ENCODE results near the gene PROCA1. TPM values are rescaled to one million over a fixed set of nuclear protein-coding genes. Genes with fewer than 3 reads are reported as not detected.
"Not testable (repeated sequence)": the region's sequence is repeated elsewhere in the genome, so short reads cannot be mapped to it uniquely, and the experiment has no call there.

Gene PROCA1
- total and polyA plus RNA-seq, 9 donors, result 0.80 to 5.5 (median 3.1) TPM

DNA sequence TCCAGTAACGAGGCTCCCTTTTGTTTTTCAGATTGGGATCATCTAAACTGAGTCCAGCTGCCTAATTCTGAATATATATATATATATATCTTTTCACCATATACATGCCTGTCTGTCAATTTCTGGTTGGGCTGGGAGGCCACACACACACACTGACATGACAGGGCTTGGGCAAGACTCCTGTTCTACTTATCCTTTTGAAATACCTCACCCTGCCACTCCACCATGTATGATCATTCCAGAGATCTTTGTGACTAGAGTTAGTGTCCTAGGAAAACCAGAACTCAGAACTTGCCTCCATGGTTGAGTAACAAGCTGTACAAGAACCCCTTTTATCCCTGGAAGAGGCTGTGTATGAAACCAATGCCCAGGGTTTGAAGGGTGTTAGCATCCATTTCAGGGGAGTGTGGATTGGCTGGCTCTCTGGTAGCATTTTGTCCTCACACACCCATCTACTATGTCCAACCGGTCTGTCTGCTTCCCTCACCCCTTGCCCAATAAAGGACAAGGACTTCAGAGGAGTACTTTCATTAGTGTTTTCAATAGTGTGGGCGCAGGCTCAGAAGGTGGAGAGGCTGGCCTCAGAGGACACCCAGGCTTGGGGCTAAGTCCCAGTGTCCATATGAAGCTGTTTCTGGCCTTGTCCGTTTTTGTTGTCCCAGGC is 12.3 kb upstream of the PROCA1 start:
- H3K9me3 ChIP-seq (replicated peaks; ENCODE audit: control insufficient read depth, low read depth, low read length), result not testable (repeated sequence)
- peaks cover 62% of the 10 kb centered on the region for H3K4me1 ChIP-seq (ENCODE audit: control insufficient read depth, insufficient read depth, low read length)
- WGBS (ENCODE audit: insufficient coverage), result 94% methylated on average over 2 of the region's 4 CpGs

DNA sequence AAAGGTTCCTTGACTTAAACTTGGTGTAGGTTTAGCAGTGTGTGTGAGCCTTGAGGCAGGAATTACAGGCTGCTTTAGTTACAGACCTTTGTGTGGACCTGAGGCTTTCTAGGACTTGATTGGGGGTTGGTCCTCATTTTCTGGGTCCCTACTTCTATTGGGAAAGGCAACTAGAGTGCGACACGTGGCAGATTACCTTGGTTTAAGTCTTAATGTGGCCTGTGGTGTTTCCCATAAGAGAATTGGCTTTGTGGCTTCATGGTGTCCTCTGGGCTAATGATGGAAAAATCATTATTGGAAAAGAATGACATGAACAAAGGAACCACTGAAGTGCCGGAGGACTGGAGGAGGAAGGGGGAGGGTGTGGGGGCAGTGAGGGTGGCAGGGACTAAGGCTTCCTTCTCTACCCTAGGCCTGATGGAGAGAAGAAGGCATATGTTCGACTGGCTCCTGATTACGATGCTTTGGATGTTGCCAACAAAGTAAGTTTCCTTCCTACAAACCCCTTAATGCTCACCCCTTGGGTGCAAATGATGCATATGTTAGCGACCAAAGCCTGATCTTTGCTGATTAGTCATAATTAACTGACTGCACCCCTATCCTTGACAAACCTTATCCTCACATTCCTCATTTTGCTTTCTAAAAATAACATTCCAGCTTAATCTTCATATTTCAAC is 11.6 kb upstream of the PROCA1 start:
- Histone ChIP-seq H3K27ac (ENCODE audit: low read length) (no peak overlapping the region), H3K36me3 (ENCODE audit: control insufficient read depth, insufficient read depth, low read length) (peaks cover 41% of the 10 kb centered on the region), H3K9me3 (replicated peaks; ENCODE audit: control insufficient read depth, low read depth, low read length) (no peaks in the 10 kb centered on the region), H3K4me1 (ENCODE audit: control insufficient read depth, insufficient read depth, low read length) (peaks cover 68% of the 10 kb centered on the region), H3K4me3 (ENCODE audit: low read length) (no peak overlapping the region), H3K27me3 (ENCODE audit: control insufficient read depth, insufficient read depth, low read length) (no peaks in the 10 kb centered on the region)
- no peak for DNase-seq
- WGBS (ENCODE audit: insufficient coverage), result 73% methylated on average over 2 of the region's 6 CpGs

More for the DNA sequence above, 12.3 kb upstream of the PROCA1 start:
- H3K4me3 ChIP-seq (ENCODE audit: low read length); H3K27me3 ChIP-seq (ENCODE audit: control insufficient read depth, insufficient read depth, low read length); DNase-seq: not testable (repeated sequence)
- Histone ChIP-seq H3K36me3 (ENCODE audit: control insufficient read depth, insufficient read depth, low read length) (peaks cover 41% of the 10 kb centered on the region), H3K27ac (ENCODE audit: low read length) (peak overlapping the region; percentile 52)

DNA sequence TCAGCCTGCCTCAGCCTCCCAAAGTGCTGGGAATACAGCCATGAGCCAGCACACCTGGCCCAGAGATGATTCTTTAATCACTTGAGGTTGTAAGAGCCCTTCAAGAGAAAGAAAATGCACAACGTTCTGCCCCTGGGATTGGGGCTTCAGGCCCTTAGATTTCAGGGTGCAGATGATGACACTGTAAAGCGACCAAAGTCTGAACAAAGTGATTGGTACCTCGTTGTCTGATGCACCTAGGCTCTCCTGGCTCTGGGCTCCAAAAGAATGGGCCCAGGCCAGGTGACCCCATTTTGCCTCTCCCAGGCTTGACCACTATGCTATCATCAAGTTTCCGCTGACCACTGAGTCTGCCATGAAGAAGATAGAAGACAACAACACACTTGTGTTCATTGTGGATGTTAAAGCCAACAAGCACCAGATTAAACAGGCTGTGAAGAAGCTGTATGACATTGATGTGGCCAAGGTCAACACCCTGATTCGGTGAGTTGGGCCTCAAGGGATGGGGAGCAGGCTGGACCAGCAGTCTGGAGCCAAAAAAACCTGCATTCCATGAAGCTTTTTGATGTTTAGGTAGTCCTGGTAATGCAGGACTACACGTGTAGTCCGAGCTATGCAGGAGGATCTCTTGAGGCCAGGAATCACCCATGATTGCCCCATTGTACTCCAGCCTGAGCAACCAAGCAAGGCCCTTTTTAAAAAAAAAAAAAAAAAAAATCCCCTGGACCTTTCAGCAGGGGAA is 10.9 kb upstream of the PROCA1 start:
- Histone ChIP-seq H3K9me3 (replicated peaks; ENCODE audit: control insufficient read depth, low read depth, low read length) (no peaks in the 10 kb centered on the region), H3K36me3 (ENCODE audit: control insufficient read depth, insufficient read depth, low read length) (peaks cover 41% of the 10 kb centered on the region), H3K27me3 (ENCODE audit: control insufficient read depth, insufficient read depth, low read length) (no peaks in the 10 kb centered on the region), H3K4me1 (ENCODE audit: control insufficient read depth, insufficient read depth, low read length) (peaks cover 68% of the 10 kb centered on the region), H3K27ac (ENCODE audit: low read length) (no peak overlapping the region), H3K4me3 (ENCODE audit: low read length) (no peak overlapping the region)
- WGBS (ENCODE audit: insufficient coverage), result 87% methylated on average over 4 of the region's 7 CpGs
- DNase-seq, result no peak

DNA sequence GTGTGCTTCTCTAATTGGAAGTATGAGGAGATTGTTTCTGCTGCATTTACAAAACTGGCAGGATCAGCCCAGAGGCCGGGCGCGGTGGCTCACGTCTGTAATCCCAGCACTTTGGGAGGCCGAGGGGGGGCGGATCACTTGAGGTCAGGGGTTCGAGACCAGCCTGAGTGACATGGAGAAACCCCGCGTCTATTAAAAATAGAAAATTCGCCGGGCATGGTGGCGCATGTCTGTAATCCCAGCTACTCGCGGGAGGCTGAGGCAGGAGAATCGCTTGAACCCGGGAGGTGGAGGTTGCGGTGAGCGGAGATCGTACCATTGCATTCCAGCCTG is 9.3 kb upstream of the PROCA1 start:
- peak overlapping the region; percentile 5 for H3K27ac ChIP-seq (ENCODE audit: low read length)
- 22% methylated on average over 14 of the region's 19 CpGs for WGBS (ENCODE audit: insufficient coverage)
- not testable (repeated sequence) for DNase-seq; H3K27me3 ChIP-seq (ENCODE audit: control insufficient read depth, insufficient read depth, low read length); H3K9me3 ChIP-seq (replicated peaks; ENCODE audit: control insufficient read depth, low read depth, low read length)
- H3K36me3 ChIP-seq (ENCODE audit: control insufficient read depth, insufficient read depth, low read length), result peaks cover 41% of the 10 kb centered on the region
- peak overlapping the region; percentile 91 for H3K4me3 ChIP-seq (ENCODE audit: low read length)
- peaks cover 67% of the 10 kb centered on the region for H3K4me1 ChIP-seq (ENCODE audit: control insufficient read depth, insufficient read depth, low read length)

DNA sequence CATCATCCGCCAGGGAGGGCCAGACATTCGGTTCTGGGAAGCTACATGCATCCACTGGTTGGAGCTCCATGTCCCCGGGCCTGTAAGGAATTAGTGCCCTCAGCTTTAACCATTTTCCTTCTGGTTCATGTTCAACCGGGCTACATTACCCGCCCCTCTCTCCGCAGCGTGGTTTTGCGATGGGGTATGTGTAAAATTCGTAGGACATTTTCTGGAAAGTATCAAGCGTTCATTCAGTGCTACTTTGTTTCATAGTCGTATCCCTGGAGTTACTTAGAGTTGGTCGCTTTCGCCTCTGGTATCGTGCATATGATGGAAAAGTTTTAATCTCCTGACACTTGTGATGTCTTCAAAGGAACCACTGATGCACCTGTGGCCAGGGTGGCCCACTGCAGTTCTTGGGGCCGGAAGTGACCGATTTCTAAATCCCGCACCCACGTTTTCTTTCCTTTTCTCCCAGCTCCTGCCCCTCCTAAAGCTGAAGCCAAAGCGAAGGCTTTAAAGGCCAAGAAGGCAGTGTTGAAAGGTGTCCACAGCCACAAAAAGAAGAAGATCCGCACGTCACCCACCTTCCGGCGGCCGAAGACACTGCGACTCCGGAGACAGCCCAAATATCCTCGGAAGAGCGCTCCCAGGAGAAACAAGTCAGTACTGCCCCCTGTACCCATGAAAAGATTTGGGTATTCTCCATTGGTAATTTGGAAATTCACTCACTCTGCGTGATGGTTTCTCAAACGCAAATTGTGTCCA is 8.7 kb upstream of the PROCA1 start:
- Histone ChIP-seq H3K27me3 (ENCODE audit: control insufficient read depth, insufficient read depth, low read length) (no peaks in the 10 kb centered on the region), H3K4me1 (ENCODE audit: control insufficient read depth, insufficient read depth, low read length) (peaks cover 69% of the 10 kb centered on the region), H3K27ac (ENCODE audit: low read length) (peak overlapping the region; percentile 98), H3K9me3 (replicated peaks; ENCODE audit: control insufficient read depth, low read depth, low read length) (no peaks in the 10 kb centered on the region), H3K4me3 (ENCODE audit: low read length) (peak overlapping the region; percentile 91), H3K36me3 (ENCODE audit: control insufficient read depth, insufficient read depth, low read length) (peaks cover 46% of the 10 kb centered on the region)
- 3% methylated on average over 10 of the region's 30 CpGs for WGBS (ENCODE audit: insufficient coverage)
- DNase-seq, result no peak

DNA sequence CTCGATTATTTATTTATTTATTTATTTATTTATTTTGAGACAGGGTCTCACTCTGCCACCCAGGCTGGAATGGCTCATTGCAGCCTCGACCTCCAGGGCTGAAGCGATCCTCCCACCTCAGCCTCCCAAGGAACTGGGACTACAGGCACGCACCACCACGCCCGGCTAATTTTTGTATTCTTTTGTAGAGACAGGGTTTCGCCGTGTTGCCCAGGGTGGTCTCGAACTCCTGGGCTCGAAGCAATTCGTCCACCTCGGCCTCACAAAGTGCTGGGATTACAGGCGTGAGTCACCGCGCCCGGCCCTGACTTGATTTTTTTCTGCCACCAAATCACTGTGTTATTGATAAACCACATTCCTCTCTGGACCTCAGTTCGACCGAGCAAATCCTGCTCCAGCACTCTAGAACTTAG is 7.3 kb upstream of the PROCA1 start:
- peaks cover 58% of the 10 kb centered on the region for H3K4me1 ChIP-seq (ENCODE audit: control insufficient read depth, insufficient read depth, low read length)
- H3K9me3 ChIP-seq (replicated peaks; ENCODE audit: control insufficient read depth, low read depth, low read length), result no peaks in the 10 kb centered on the region
- H3K4me3 ChIP-seq (ENCODE audit: low read length), result peak overlapping the region; percentile 91
- H3K27ac ChIP-seq (ENCODE audit: low read length), result peak overlapping the region; percentile 98
- WGBS (ENCODE audit: insufficient coverage), result 29% methylated on average over 13 of the region's 18 CpGs
- H3K27me3 ChIP-seq (ENCODE audit: control insufficient read depth, insufficient read depth, low read length), result no peaks in the 10 kb centered on the region
- peaks cover 51% of the 10 kb centered on the region for H3K36me3 ChIP-seq (ENCODE audit: control insufficient read depth, insufficient read depth, low read length)
- DNase-seq, result no peak

DNA sequence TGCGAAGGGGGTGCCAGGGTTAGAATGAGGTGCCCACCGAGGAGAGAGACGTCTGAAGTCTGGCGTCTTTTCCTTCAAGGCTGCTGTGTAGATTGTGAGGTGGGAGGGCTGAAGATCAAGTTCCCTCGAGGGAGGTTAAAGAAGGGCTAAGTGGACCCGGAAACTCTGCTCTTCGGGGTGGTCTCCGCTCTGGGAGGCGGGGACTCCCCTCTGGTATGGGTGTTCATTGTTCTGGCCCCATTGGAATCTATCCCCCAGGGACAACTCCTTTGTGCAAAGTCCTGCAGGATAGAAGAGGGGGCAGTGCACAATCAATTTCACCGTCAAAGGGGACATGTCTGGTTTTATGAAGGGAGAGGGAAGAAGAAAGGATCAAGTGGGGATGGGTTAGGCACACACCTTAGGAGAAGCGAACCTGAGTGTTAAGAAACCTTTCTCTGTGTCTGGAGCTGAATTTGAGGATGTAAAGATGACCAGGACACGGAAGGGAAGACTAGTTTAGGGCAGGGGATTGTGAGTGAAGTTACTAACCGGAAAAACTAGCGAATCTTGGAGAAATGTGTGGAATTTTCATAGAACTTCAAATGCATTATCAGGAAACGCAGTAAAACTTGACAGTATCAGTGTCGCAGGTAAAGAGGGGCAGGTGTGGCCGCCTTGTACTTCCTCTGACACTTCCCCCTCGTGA is 6.8 kb upstream of the PROCA1 start:
- no peaks in the 10 kb centered on the region for H3K9me3 ChIP-seq (replicated peaks; ENCODE audit: control insufficient read depth, low read depth, low read length)
- peaks cover 48% of the 10 kb centered on the region for H3K36me3 ChIP-seq (ENCODE audit: control insufficient read depth, insufficient read depth, low read length)
- no peaks in the 10 kb centered on the region for H3K27me3 ChIP-seq (ENCODE audit: control insufficient read depth, insufficient read depth, low read length)
- H3K4me3 ChIP-seq (ENCODE audit: low read length), result peak overlapping the region; percentile 61
- peaks cover 58% of the 10 kb centered on the region for H3K4me1 ChIP-seq (ENCODE audit: control insufficient read depth, insufficient read depth, low read length)
- peak; percentile 59 for DNase-seq
- peak overlapping the region; percentile 98 for H3K27ac ChIP-seq (ENCODE audit: low read length)
- WGBS (ENCODE audit: insufficient coverage), result 11% methylated on average over 9 of the region's 18 CpGs

DNA sequence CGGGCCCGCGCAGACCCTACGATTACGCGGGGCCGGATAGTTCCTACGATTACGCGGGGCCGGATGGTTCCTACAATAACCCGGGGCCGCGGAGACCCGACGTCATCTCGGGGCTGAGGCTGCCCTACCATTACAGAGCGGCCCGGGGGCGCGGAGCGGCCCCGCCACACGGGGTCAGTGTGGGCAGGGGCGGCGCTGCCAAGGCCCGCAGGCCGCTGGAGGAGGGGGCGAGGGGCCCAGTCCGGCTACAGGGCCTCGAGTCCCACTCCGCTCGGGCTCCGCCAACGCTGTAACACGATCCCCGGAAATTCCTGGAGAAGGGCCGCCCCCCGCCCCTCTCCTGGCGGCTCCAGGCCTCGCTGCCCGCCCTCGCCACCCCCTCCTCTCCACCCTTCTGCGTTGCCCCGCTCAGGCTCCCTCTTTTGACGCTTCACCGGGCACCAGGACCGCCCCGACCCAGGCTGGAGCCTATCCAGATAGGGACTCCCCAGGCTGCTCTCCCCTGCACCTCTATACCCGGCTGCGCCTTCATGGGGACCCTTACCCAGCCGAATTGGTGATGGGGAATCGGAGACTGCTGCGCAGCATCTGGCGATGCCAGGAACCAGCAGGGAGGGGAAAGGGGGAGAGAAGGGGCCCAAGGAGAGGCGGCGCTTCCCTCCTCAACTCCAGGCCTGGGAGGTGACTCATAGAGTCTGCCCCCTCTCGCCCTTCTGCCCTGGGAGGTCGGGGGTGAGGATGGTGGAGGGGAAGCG is 6.1 kb upstream of the PROCA1 start, which contains the start of gene RAB34:
RAB34 (minus strand) TSS at position 291 of the 755 bp plus-strand sequence. CDS start 602 bp downstream, outside the sequence.
- no peaks in the 10 kb centered on the region for H3K9me3 ChIP-seq (replicated peaks; ENCODE audit: control insufficient read depth, low read depth, low read length)
- H3K27me3 ChIP-seq (ENCODE audit: control insufficient read depth, insufficient read depth, low read length), result no peaks in the 10 kb centered on the region
- peaks cover 54% of the 10 kb centered on the region for H3K4me1 ChIP-seq (ENCODE audit: control insufficient read depth, insufficient read depth, low read length)
- peak within 1 kb of the TSS; percentile 98 for H3K27ac ChIP-seq (ENCODE audit: low read length)
- H3K36me3 ChIP-seq (ENCODE audit: control insufficient read depth, insufficient read depth, low read length), result peaks cover 46% of the 10 kb centered on the region
- H3K4me3 ChIP-seq (ENCODE audit: low read length), result peak within 1 kb of the TSS; percentile 61
- 1% methylated on average over 43 of the region's 60 CpGs for WGBS (ENCODE audit: insufficient coverage)
- DNase-seq, result peak; percentile 95

Data from muscle of leg (tissue), 11 donors.